HepG2 (cell line): ENCODE data around the gene PSMA7. TPM values are rescaled to one million over a fixed set of nuclear protein-coding genes. Genes with fewer than 3 reads are reported as not detected.

Source experiments
- BHLHE40 ChIP-seq: IDR thresholded peaks from 2 replicates; pipeline ENCODE4 v1.6.1; 2011; ENCODE audit warnings: low read length, improper control_type of control experiment
- DNMT3B ChIP-seq: conservative IDR thresholded peaks from 2 replicates; pipeline ENCODE4 v1.6.1; 2016; ENCODE audit warnings: missing biosample characterization, control low read depth
- ESRRA ChIP-seq: sonication (generic); formaldehyde crosslinking; IDR thresholded peaks from 2 replicates; pipeline ENCODE4 v1.5.1; 2020; ENCODE audit warnings: mild to moderate bottlenecking, low read depth, missing genetic modification reagents
- FOXO1 ChIP-seq: sonication (generic); formaldehyde crosslinking; IDR thresholded peaks from 2 replicates; pipeline ENCODE4 v1.4.0; 2020; ENCODE audit warnings: missing genetic modification reagents
- GATAD2A ChIP-seq: IDR thresholded peaks from 2 replicates; pipeline ENCODE4 v1.6.1; 2016
- GTF2F1 ChIP-seq: fragments of 150-350 bp; IDR thresholded peaks from 2 replicates; pipeline ENCODE4 v1.6.1; 2014; ENCODE audit warnings: low read length
- HDAC6 ChIP-seq: fragments of 200-600 bp; sonication (generic); IDR thresholded peaks from 2 replicates; pipeline ENCODE4 v1.7.0; 2017; ENCODE audit warnings: mild to moderate bottlenecking, antibody characterized with exemption, low read length, low read depth
- KDM2A ChIP-seq: sonication (generic); formaldehyde crosslinking; IDR thresholded peaks from 2 replicates; pipeline ENCODE4 v1.4.0; 2020; ENCODE audit warnings: low read depth, missing genetic modification reagents, borderline replicate concordance
- KLF6 ChIP-seq: IDR thresholded peaks from 2 replicates; pipeline ENCODE4 v1.8.0; 2016; ENCODE audit warnings: missing biosample characterization, missing genetic modification reagents
- MAF1 ChIP-seq: sonication (generic); formaldehyde crosslinking; IDR thresholded peaks from 2 replicates; pipeline ENCODE4 v1.5.0; 2020; ENCODE audit warnings: missing genetic modification reagents, borderline replicate concordance
- MEIS2 ChIP-seq: sonication (generic); formaldehyde crosslinking; IDR thresholded peaks from 2 replicates; pipeline ENCODE4 v1.9.0; 2021; ENCODE audit warnings: mild to moderate bottlenecking, missing genetic modification reagents
- NR2F6 ChIP-seq, 2 experiments: IDR thresholded peaks; 2 replicates each; pipeline ENCODE4 v1.6.1; 2016; ENCODE audit warnings: antibody characterized with exemption in 1 of 2, mild to moderate bottlenecking in 1 of 2
- PHB2 ChIP-seq: fragments of 450-650 bp; IDR thresholded peaks from 2 replicates; pipeline ENCODE4 v1.6.1; 2018; ENCODE audit not compliant: partially characterized antibody
- RBAK ChIP-seq: sonication (generic); formaldehyde crosslinking; IDR thresholded peaks from 2 replicates; pipeline ENCODE4 v1.5.1; 2020; ENCODE audit warnings: mild to moderate bottlenecking, missing genetic modification reagents
- REPIN1 ChIP-seq: sonication (generic); formaldehyde crosslinking; IDR thresholded peaks from 2 replicates; pipeline ENCODE4 v1.8.0; 2022; ENCODE audit warnings: missing genetic modification reagents, low read depth, mild to moderate bottlenecking, borderline replicate concordance
- RFX1 ChIP-seq: fragments of 450-650 bp; IDR thresholded peaks from 2 replicates; pipeline ENCODE4 v1.6.1; 2017
- SATB2 ChIP-seq: sonication (generic); formaldehyde crosslinking; IDR thresholded peaks from 2 replicates; pipeline ENCODE4 v1.5.0; 2020; ENCODE audit warnings: missing genetic modification reagents
- TCF12 ChIP-seq, 2 experiments: fragments of 450-650 bp in 1 of 2; sonication (generic) in 1 of 2; formaldehyde crosslinking in 1 of 2; IDR thresholded peaks; 2 replicates each; pipeline versions ENCODE4 v1.6.1 to v1.8.0; 2017 to 2022; ENCODE audit warnings: antibody characterized with exemption in 1 of 2, mild to moderate bottlenecking in 1 of 2, missing genetic modification reagents in 1 of 2, moderate library complexity in 1 of 2
- WIZ ChIP-seq: sonication (generic); formaldehyde crosslinking; IDR thresholded peaks from 2 replicates; pipeline ENCODE4 v1.5.1; 2020; ENCODE audit warnings: mild to moderate bottlenecking, missing genetic modification reagents
- XBP1 ChIP-seq: sonication (generic); formaldehyde crosslinking; IDR thresholded peaks from 2 replicates; pipeline ENCODE4 v1.5.0; 2020; ENCODE audit warnings: missing genetic modification reagents
- ZBTB20 ChIP-seq: sonication (generic); formaldehyde crosslinking; IDR thresholded peaks from 2 replicates; pipeline ENCODE4 v1.8.1; 2023; ENCODE audit warnings: missing genetic modification reagents, low read depth, mild to moderate bottlenecking, borderline replicate concordance
- ZNF549 ChIP-seq: sonication (generic); formaldehyde crosslinking; IDR thresholded peaks from 2 replicates; pipeline ENCODE4 v1.5.0; 2020; ENCODE audit warnings: missing genetic modification reagents
- ZNF615 ChIP-seq: sonication (generic); formaldehyde crosslinking; IDR thresholded peaks from 2 replicates; pipeline ENCODE4 v1.5.0; 2020; ENCODE audit warnings: mild to moderate bottlenecking, missing genetic modification reagents, borderline replicate concordance
- polyA plus RNA-seq, 8 experiments: library from polyadenylated mRNA; depleted of rRNA in 3 of 8; stranded (reverse) in 7 of 8; unstranded in 1 of 8; fragments of >200 nt; fragmentation: Illumina TruSeq in 4 of 8; extraction: Trizol in 4 of 8; gene quantifications; 2 replicates each; pipeline versions ENCODE4 v1.2.1 to v1.2.3, GENCODE V29; 2011 to 2016; ENCODE audit warnings: low read depth in 4 of 8, missing spikeins in 1 of 8, mixed read lengths in 1 of 8; ENCODE audit not compliant: insufficient read depth in 1 of 8
- total RNA-seq, 5 experiments: library from RNA; depleted of rRNA; stranded (reverse); fragments of >200 nt; fragmentation: Illumina TruSeq; extraction: Trizol; gene quantifications; 2 replicates each; pipeline ENCODE4 v1.2.3, GENCODE V29; 2016; ENCODE audit warnings: low read depth in 1 of 5
- TF ChIP-seq, protein P1 (sequence below), 2 experiments: sonication (generic) in 1 of 2; formaldehyde crosslinking in 1 of 2; IDR thresholded peaks; 2 replicates each; pipeline versions ENCODE4 v1.4.0 to v1.6.1; 2018 to 2020; ENCODE audit warnings: missing genetic modification reagents in 2 of 2, borderline replicate concordance in 1 of 2, low read depth in 1 of 2, mild to moderate bottlenecking in 1 of 2, missing biosample characterization in 1 of 2
- TF ChIP-seq, protein P2 (sequence below): IDR thresholded peaks from 2 replicates; pipeline ENCODE4 v1.6.1; 2016; ENCODE audit warnings: mild to moderate bottlenecking
- TF ChIP-seq, protein P3 (sequence below): sonication (generic); formaldehyde crosslinking; IDR thresholded peaks from 2 replicates; pipeline ENCODE4 v1.4.0; 2020; ENCODE audit warnings: missing genetic modification reagents, borderline replicate concordance

PSMA7 gene
- total and polyA plus RNA-seq, 2 of the 13 experiments (the other 11 are each of a cell fraction or from before 2014, with no cell fraction given): 531 to 631 TPM

DNA sequence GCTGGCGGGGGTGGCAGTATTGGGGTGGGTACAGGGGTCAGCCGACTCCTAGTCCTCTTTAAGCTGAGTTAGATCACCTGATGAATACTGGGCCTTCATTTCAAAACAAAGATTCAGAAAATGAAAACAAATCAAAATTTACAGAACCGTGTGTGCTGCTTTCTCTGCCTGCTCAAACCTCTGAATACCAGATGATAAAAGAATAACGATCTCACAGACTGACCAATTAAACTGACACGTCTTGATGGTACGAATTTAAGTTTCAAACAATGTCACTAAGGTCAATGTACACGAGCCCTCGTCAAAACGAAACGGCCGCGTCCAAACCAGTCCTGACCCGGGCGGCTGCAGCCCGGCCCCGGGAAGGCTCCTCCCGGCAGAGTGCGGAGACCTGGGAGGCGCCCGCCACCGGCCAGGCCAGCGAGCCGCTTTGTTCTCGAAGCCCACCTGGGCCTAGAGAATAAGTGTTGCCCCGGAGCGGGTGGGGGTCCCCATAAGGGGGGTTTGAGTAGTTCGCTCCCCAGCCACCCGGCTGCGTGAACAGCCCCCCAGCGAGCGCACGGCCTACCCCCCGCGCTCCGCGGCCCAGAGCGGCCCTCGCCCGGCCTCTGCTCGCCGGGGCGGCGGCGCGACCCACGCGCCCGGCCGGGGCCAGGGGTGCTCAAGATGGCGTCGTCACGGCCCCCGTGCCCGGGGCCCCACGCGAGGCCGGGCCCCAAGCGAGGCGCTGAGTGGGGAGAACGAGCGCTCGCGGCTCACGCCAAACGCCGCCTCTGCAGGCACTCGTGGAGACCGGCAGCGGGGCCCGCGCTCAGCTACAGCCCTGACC is 728 bp downstream of the PSMA7 start (continued):
- TF ChIP-seq RBAK (CRISPR knock-in tag) (no peak), MEIS2 (no peak), NR2F6 (IDR thresholded peaks at IDR 0.05) (no peak), NR2F6 (CRISPR knock-in tag; IDR thresholded peaks at IDR 0.05) (no peak), KLF6 (no peak), ZBTB20 (CRISPR knock-in tag) (no peak), MAF1 (CRISPR knock-in tag) (no peak), GATAD2A (CRISPR knock-in tag) (no peak), TCF12 (IDR thresholded peaks at IDR 0.05) (no peak), TCF12 (CRISPR knock-in tag; IDR thresholded peaks at IDR 0.05) (peak; percentile 79; the same call in 1 of the 2 replicates), FOXO1 (CRISPR knock-in tag) (no peak), REPIN1 (no peak; the same call in 1 of the 2 replicates), PHB2 (no peak), ZNF549 (CRISPR knock-in tag) (0 out of 2 replicates have a peak, but pooled peaks have one; percentile 33), HDAC6 (no peak), ZNF615 (CRISPR knock-in tag) (no peak), XBP1 (no peak), RFX1 (no peak), WIZ (CRISPR knock-in tag) (no peak), KDM2A (CRISPR knock-in tag) (peak; percentile 57; the same call in 1 of the 2 replicates), SATB2 (CRISPR knock-in tag) (no peak), GTF2F1 (no peak), DNMT3B (CRISPR knock-in tag) (no peak), BHLHE40 (no peak), ESRRA (CRISPR knock-in tag) (no peak)
- TF ChIP-seq, protein P1, sequence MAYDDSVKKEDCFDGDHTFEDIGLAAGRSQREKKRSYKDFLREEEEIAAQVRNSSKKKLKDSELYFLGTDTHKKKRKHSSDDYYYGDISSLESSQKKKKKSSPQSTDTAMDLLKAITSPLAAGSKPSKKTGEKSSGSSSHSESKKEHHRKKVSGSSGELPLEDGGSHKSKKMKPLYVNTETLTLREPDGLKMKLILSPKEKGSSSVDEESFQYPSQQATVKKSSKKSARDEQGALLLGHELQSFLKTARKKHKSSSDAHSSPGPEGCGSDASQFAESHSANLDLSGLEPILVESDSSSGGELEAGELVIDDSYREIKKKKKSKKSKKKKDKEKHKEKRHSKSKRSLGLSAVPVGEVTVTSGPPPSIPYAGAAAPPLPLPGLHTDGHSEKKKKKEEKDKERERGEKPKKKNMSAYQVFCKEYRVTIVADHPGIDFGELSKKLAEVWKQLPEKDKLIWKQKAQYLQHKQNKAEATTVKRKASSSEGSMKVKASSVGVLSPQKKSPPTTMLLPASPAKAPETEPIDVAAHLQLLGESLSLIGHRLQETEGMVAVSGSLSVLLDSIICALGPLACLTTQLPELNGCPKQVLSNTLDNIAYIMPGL (CRISPR knock-in tag; IDR thresholded peaks at IDR 0.05; ENCODE audit: borderline replicate concordance in 1 of 2, low read depth in 1 of 2): peak; percentile 13 to 75; a peak in 3 of 4 replicates
- TF ChIP-seq, protein P2, sequence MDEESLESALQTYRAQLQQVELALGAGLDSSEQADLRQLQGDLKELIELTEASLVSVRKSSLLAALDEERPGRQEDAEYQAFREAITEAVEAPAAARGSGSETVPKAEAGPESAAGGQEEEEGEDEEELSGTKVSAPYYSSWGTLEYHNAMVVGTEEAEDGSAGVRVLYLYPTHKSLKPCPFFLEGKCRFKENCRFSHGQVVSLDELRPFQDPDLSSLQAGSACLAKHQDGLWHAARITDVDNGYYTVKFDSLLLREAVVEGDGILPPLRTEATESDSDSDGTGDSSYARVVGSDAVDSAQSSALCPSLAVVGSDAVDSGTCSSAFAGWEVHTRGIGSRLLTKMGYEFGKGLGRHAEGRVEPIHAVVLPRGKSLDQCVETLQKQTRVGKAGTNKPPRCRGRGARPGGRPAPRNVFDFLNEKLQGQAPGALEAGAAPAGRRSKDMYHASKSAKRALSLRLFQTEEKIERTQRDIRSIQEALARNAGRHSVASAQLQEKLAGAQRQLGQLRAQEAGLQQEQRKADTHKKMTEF (CRISPR knock-in tag): no peak
- TF ChIP-seq, protein P3, sequence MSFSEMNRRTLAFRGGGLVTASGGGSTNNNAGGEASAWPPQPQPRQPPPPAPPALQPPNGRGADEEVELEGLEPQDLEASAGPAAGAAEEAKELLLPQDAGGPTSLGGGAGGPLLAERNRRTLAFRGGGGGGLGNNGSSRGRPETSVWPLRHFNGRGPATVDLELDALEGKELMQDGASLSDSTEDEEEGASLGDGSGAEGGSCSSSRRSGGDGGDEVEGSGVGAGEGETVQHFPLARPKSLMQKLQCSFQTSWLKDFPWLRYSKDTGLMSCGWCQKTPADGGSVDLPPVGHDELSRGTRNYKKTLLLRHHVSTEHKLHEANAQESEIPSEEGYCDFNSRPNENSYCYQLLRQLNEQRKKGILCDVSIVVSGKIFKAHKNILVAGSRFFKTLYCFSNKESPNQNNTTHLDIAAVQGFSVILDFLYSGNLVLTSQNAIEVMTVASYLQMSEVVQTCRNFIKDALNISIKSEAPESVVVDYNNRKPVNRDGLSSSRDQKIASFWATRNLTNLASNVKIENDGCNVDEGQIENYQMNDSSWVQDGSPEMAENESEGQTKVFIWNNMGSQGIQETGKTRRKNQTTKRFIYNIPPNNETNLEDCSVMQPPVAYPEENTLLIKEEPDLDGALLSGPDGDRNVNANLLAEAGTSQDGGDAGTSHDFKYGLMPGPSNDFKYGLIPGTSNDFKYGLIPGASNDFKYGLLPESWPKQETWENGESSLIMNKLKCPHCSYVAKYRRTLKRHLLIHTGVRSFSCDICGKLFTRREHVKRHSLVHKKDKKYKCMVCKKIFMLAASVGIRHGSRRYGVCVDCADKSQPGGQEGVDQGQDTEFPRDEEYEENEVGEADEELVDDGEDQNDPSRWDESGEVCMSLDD (CRISPR knock-in tag): no peak
